Left lung (tissue), 10 donors: ENCODE measurements around the gene DLG2. TPM values are rescaled to one million over a fixed set of nuclear protein-coding genes. Genes with fewer than 3 reads are reported as not detected.

Source experiments
- ATAC-seq: fragments of 200-7000 bp; cut with Tn5 transposase; one replicate; pipeline ENCODE4 v1.9.1; 2020; ENCODE audit warnings: moderate library complexity
- DNase-seq, 4 donors: peaks; one replicate each; pipeline ENCODE4 v3.0.0-alpha.2; 2013 to 2020
- H3K27ac ChIP-seq, 2 donors: fragments of 200-600 bp; sonication (generic) in 1 of 2; one replicate each; pipeline versions ENCODE4 v1.5.0 to v1.8.0; 2020 to 2021
- H3K27me3 ChIP-seq, 2 donors: fragments of 200-600 bp; sonication (generic) in 1 of 2; one replicate each; pipeline versions ENCODE4 v1.5.0 to v1.8.0; 2020 to 2021
- H3K36me3 ChIP-seq, 2 donors: fragments of 200-600 bp; sonication (generic) in 1 of 2; one replicate each; pipeline versions ENCODE4 v1.5.0 to v1.8.0; 2020 to 2021
- H3K4me1 ChIP-seq, 2 donors: fragments of 200-600 bp; one replicate each; pipeline ENCODE4 v1.8.0; 2021
- H3K4me3 ChIP-seq, 2 donors: fragments of 200-600 bp; sonication (generic) in 1 of 2; one replicate each; pipeline versions ENCODE4 v1.5.0 to v1.8.0; 2020 to 2021; ENCODE audit warnings: mild to moderate bottlenecking in 1 of 2
- H3K9me3 ChIP-seq, 2 donors: fragments of 200-600 bp; sonication (generic) in 1 of 2; one replicate each; pipeline versions ENCODE4 v1.5.0 to v1.8.0; 2020 to 2021
- CTCF ChIP-seq, 2 donors: fragments of 200-600 bp; sonication (generic) in 1 of 2; IDR thresholded peaks; one replicate each; pipeline versions ENCODE4 v1.5.0 to v1.8.0; 2021; ENCODE audit warnings: antibody characterized with exemption in 2 of 2
- intact Hi-C, 2 donors: fragments of 100-400 bp; cut with DNase I; formaldehyde crosslinking; loops; one replicate each; pipeline versions ENCODE4 v1.11.2 to v1.14.2; 2022
- polyA plus RNA-seq, 6 donors: library from polyadenylated mRNA; unstranded; fragments of 120-200 nt; gene quantifications; one replicate each; pipeline ENCODE4 v1.2.1, GENCODE V29; 2013; ENCODE audit not compliant: insufficient read length in 6 of 6
- total RNA-seq, 2 donors: library from RNA; stranded (reverse); fragmentation: NEBNext Ultra II Directional; extraction: Animal tissue kit (Norgen Biotek cat#: 25700); gene quantifications; one replicate each; pipeline ENCODE4 v1.2.1, GENCODE V29; 2021
- donor health status: DM: no; HTN: yes; CAD: no.
- donor health status: DM: no; HTN: no; CAD: no.

DLG2 gene
- total and polyA plus RNA-seq, 8 donors = 4.5 to 15.0 (median 8.6) TPM

DNA sequence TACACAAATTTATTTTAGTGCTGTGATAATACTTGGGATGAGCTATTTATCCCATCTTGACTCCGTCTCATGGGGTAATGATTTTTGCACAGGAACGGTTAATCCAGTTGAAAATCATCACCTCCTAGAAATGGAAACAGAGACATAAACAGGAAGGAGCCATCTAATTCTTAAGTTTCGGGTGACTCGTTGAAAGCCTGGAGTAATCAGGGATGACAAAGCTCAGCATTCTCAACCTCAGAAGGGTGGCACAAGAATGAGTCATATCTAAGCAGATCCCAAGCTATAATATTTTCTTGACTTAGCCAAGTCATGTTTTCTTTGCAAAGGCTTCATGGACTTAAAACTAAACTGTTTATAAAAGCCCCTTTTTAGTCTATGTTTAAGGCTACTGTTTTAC lies 2060.2 kb downstream of the DLG2 start:
- Histone ChIP-seq H3K9me3 (no peaks in the 10 kb centered on the region), H3K36me3 (no peaks in the 10 kb centered on the region), H3K4me1 (no peaks in the 10 kb centered on the region), H3K27me3 (no peaks in the 10 kb centered on the region), H3K4me3 (no peak overlapping the region), H3K27ac (no peak overlapping the region)
- ATAC-seq = no peak
- DNase-seq = no peak
- no peak for TF ChIP-seq CTCF (IDR thresholded peaks at IDR 0.05)
- intact Hi-C loops = no loop called here

DNA sequence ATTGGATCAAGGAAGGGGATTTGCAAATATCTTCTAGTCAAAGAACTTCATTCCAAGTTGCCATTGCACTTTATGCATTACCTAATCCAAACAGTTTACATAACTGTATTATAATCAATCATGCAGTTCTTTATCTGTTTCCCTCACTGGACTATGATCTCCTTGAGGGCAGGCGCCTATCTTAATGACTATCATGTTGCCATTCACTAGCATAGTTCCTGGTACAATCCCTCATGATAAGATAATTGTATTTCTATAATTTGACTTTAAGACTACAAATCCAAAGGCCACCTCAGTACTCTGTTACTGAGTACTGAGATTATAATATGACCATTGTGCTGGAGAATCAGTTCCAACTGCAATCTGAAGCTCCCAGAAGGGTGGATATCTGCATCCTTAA lies 2062.3 kb downstream of the DLG2 start:
- Histone ChIP-seq H3K4me3 (no peak overlapping the region), H3K4me1 (no peaks in the 10 kb centered on the region), H3K9me3 (no peaks in the 10 kb centered on the region), H3K27ac (no peak overlapping the region), H3K27me3 (no peaks in the 10 kb centered on the region), H3K36me3 (no peaks in the 10 kb centered on the region)
- DNase-seq (no peak), ATAC-seq (no peak)
- no peak for TF ChIP-seq CTCF (IDR thresholded peaks at IDR 0.05)
- intact Hi-C loops = no loop called here

DNA sequence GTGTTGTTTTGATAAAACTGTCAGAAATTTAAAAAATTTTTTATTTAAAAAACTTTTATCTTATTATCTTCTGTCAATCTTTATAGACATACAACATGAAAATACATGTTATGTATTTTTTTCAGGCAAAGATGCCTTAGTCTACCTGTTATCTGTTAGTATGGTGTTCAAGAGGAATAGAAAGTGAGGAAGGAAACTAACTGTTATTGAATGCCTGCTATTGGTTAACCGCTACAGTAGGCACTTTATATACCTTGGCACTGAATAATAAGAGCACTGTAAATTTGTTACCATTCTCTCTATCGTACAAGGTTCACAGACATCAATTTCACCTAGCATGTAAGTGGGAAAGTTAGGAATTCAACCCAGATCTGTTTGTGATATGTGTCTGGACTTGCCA lies 2068.9 kb downstream of the DLG2 start:
- ATAC-seq (no peak), DNase-seq (no peak)
- no peaks in the 10 kb centered on the region for H3K36me3 ChIP-seq
- no peaks in the 10 kb centered on the region for H3K9me3 ChIP-seq
- H3K4me1 ChIP-seq = no peaks in the 10 kb centered on the region
- H3K4me3 ChIP-seq = no peak overlapping the region
- no peak overlapping the region for H3K27ac ChIP-seq
- intact Hi-C loops = no loop called here
- no peaks in the 10 kb centered on the region for H3K27me3 ChIP-seq
- no peak for TF ChIP-seq CTCF (IDR thresholded peaks at IDR 0.05)

GRCh38 chr11:83557653-83558052 lies 2069.5 kb downstream of the DLG2 start:
- ATAC-seq = no peak
- no peak overlapping the region for H3K27ac ChIP-seq
- H3K4me3 ChIP-seq = no peak overlapping the region
- H3K4me1 ChIP-seq = no peaks in the 10 kb centered on the region
- intact Hi-C loops = no loop called here
- no peaks in the 10 kb centered on the region for H3K27me3 ChIP-seq
- no peaks in the 10 kb centered on the region for H3K36me3 ChIP-seq
- no peaks in the 10 kb centered on the region for H3K9me3 ChIP-seq
- DNase-seq = no peak
- TF ChIP-seq CTCF (IDR thresholded peaks at IDR 0.05) = no peak

DNA sequence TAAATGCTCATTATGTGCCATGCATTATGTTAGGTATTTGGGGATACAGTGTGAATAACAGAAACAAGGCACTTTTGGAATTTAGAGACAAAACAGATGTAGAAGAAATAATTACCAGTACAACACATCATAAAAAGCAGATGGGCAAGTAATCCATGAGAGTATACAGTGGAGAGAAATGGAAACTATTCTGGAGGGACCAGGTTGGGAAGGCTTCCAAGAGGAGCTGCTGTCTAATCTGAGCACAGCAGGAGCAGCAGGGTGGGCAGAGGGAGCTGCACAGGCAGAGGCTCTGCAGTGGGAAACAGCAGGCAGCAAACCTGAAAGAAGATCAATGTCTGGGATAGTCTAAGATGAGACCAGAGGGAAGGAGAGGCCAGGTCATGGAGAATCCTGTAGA lies 2072.3 kb downstream of the DLG2 start:
- H3K27me3 ChIP-seq = no peaks in the 10 kb centered on the region
- no peak overlapping the region for H3K4me3 ChIP-seq
- DNase-seq = no peak
- intact Hi-C loops = no loop called here
- H3K9me3 ChIP-seq = no peaks in the 10 kb centered on the region
- ATAC-seq = no peak
- no peak overlapping the region for H3K27ac ChIP-seq
- H3K36me3 ChIP-seq = no peaks in the 10 kb centered on the region
- no peak for TF ChIP-seq CTCF (IDR thresholded peaks at IDR 0.05)
- no peaks in the 10 kb centered on the region for H3K4me1 ChIP-seq
